Measurements from ENCODE around the gene ZNF367.

DNA sequence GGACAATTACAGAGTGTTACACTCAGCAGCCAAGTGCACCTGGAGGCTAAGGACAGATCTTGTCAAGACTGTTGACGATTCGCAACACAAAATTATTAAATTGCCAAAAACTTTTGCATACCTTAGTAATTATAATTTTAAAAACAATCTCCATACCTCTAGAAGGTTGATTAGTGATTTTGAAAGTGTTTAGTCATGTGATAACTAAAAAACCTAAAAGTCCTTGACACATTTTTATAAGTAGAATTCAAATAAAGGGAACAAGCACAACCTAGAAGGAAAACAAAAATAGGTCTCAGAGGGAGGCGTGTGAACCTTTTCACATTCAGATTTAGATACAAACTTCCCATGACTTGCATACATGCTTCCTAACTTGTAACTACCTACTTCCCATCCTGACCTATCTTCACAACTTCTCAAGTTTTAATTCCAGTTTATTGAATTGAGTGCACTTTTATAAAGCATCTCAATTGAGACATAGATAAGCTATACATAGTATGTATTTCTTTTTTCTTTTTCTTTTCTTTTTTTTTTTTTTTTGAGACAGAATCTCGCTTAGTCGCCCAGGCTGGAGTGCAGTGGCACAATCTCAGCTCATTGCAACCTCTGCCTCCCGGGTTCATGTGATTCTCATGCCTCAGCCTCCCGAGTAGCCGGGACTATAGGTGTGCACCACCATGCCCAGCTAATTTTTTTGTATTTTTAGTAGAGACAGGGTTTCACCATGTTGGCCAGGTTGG, 5.8 kb downstream of the ZNF367 start:
- TF ChIP-seq, protein P1, sequence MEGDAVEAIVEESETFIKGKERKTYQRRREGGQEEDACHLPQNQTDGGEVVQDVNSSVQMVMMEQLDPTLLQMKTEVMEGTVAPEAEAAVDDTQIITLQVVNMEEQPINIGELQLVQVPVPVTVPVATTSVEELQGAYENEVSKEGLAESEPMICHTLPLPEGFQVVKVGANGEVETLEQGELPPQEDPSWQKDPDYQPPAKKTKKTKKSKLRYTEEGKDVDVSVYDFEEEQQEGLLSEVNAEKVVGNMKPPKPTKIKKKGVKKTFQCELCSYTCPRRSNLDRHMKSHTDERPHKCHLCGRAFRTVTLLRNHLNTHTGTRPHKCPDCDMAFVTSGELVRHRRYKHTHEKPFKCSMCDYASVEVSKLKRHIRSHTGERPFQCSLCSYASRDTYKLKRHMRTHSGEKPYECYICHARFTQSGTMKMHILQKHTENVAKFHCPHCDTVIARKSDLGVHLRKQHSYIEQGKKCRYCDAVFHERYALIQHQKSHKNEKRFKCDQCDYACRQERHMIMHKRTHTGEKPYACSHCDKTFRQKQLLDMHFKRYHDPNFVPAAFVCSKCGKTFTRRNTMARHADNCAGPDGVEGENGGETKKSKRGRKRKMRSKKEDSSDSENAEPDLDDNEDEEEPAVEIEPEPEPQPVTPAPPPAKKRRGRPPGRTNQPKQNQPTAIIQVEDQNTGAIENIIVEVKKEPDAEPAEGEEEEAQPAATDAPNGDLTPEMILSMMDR (conservative IDR thresholded peaks at IDR 0.05; ENCODE audit: low read depth, low read length) = no peak
- TF ChIP-seq POLR2A (IDR thresholded peaks at IDR 0.05; ENCODE audit: low read depth, low read length) (no peak), RFX5 (IDR thresholded peaks at IDR 0.05; ENCODE audit: low read depth, low read length) (no peak), CEBPB (IDR thresholded peaks at IDR 0.05; ENCODE audit: low read depth, low read length) (no peak), FOS (IDR thresholded peaks at IDR 0.05; ENCODE audit: low read depth, low read length) (no peak), RAD21 (IDR thresholded peaks at IDR 0.05; ENCODE audit: low read length) (no peak), RCOR1 (IDR thresholded peaks at IDR 0.05; ENCODE audit: insufficient replicate concordance, low read length) (no peak), CHD1 (IDR thresholded peaks at IDR 0.05; ENCODE audit: low read depth, low read length) (no peak), MXI1 (IDR thresholded peaks at IDR 0.05; ENCODE audit: borderline replicate concordance, low read depth, low read length) (no peak), MAZ (IDR thresholded peaks at IDR 0.05; ENCODE audit: borderline replicate concordance, low read depth, low read length) (no peak)
- TF ChIP-seq, protein P2, sequence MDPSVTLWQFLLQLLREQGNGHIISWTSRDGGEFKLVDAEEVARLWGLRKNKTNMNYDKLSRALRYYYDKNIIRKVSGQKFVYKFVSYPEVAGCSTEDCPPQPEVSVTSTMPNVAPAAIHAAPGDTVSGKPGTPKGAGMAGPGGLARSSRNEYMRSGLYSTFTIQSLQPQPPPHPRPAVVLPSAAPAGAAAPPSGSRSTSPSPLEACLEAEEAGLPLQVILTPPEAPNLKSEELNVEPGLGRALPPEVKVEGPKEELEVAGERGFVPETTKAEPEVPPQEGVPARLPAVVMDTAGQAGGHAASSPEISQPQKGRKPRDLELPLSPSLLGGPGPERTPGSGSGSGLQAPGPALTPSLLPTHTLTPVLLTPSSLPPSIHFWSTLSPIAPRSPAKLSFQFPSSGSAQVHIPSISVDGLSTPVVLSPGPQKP (IDR thresholded peaks at IDR 0.05; ENCODE audit: borderline replicate concordance, low read depth, low read length) = no peak
- TF ChIP-seq, protein P3, sequence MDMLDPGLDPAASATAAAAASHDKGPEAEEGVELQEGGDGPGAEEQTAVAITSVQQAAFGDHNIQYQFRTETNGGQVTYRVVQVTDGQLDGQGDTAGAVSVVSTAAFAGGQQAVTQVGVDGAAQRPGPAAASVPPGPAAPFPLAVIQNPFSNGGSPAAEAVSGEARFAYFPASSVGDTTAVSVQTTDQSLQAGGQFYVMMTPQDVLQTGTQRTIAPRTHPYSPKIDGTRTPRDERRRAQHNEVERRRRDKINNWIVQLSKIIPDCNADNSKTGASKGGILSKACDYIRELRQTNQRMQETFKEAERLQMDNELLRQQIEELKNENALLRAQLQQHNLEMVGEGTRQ (IDR thresholded peaks at IDR 0.05; ENCODE audit: low read depth, low read length) = no peak

All from IMR-90 (cell line).